ENCODE data around the gene LRRC3B. TPM values are rescaled to one million over a fixed set of nuclear protein-coding genes. Genes with fewer than 3 reads are reported as not detected.
A peak's percentile ranks its signal among the peaks of the same experiment; 100 is the strongest.
"Not testable (repeated sequence)": the region's sequence is repeated elsewhere in the genome, so short reads cannot be mapped to it uniquely, and the experiment has no call there.

The LRRC3B gene, protein sequence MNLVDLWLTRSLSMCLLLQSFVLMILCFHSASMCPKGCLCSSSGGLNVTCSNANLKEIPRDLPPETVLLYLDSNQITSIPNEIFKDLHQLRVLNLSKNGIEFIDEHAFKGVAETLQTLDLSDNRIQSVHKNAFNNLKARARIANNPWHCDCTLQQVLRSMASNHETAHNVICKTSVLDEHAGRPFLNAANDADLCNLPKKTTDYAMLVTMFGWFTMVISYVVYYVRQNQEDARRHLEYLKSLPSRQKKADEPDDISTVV
- 0.29 and 0.47 TPM in 2 replicates for total RNA-seq (2014; rRNA removed; shearing (Covaris generic))
- polyA plus RNA-seq (2015; cell fraction: cytosol; rRNA removed), result 0.67 and 0.72 TPM in 2 replicates
- polyA plus RNA-seq (2015; cell fraction: nucleus; rRNA removed), result 0.06 TPM in 1 of 2 replicates, not detected in the other

GRCh38 chr3:26622621-26623418 is at the start of gene LRRC3B:
LRRC3B (plus strand) TSS chr3:26622772; CDS start chr3:26709673, 86,901 bp downstream.
- DNase-seq (ENCODE audit: low read depth), result no peak

DNA sequence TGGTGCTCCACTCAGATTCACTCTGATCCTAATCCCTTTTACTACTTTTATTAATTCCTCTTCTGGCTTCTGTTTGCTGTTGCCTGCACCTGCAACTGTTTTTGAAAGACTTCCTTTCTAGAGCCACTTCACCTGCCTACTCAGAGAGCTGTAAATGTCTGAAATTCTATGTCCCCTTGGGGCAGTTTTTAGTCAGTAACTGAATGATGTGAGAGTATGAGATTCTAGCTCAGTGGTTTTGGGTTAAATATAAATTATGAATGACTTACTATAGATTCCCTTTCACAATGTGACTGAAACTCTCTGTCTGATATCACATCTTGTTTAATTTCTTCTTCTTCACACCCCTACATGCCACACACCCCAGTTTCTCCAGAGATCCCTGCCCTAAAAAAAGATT is 47.8 kb upstream of the LRRC3B start:
- no peak for DNase-seq (ENCODE audit: low read depth)

- DNase-seq (ENCODE audit: low read depth), result no peak
Observed at GRCh38 chr3:26579116-26579515, 43.5 kb upstream of the LRRC3B start.

DNA sequence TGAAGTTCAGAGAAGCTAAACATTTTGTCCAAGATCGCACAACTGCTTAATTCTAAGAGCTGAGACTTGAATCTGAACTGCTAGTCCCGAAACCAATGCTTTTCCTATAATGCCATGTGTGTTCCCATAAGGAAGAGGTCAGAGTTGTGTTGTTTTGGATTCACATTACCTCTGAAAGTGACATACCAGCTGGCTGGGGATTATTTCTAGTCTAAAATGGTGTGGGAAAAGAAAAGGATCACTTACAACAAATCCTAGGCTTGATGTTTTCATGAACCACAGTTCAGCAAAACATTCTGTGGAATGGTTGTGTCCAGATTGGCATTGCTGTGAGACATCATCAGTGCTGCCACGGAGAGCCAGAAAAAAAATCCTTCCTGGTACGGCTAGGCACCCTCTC is 35.0 kb upstream of the LRRC3B start:
- no peak for DNase-seq (ENCODE audit: low read depth)

DNA sequence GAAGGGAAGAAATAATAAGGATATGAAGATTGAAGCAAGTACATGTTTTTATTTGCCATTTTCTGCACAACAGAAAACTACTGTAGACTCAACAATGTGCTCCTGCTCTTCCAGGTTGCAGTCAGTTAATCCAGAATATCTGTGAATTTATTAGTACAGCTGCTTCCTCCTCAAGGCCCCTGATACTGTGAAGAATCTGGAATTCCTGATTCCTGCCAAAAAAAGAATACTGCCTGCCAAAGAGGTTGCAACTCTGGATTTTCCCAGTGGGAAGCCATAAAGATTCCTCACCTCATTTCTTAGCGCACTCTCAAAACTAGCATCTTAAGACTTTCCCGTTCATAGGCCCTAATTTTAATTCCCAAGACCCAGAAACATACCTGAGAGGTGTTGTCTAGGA is 33.6 kb upstream of the LRRC3B start:
- DNase-seq (ENCODE audit: low read depth), result no peak

- no peak for DNase-seq (ENCODE audit: low read depth)
Observed at GRCh38 chr3:26589678-26590077, 32.9 kb upstream of the LRRC3B start.

- DNase-seq (ENCODE audit: low read depth), result no peak
Observed at GRCh38 chr3:26590919-26591484, 31.6 kb upstream of the LRRC3B start.

DNA sequence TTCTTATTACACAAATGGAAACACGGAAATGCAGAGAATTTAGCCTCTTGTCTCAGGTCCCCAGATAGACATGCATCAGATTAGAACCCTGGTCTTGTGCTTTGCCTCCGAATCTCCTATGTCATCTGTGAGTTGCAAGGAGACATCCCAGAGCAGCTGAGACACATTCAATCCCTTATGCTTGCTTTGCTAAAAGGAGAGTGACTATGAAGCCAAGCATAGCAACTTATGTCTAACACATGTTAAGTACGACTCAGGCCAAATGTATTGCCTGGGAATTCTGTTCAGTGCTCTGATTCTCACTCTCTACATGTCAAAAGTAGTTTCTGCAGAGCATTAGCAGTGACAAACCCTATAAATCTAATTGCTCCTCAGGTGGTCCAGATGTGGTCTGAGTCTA is 30.6 kb upstream of the LRRC3B start:
- DNase-seq (ENCODE audit: low read depth), result no peak

DNA sequence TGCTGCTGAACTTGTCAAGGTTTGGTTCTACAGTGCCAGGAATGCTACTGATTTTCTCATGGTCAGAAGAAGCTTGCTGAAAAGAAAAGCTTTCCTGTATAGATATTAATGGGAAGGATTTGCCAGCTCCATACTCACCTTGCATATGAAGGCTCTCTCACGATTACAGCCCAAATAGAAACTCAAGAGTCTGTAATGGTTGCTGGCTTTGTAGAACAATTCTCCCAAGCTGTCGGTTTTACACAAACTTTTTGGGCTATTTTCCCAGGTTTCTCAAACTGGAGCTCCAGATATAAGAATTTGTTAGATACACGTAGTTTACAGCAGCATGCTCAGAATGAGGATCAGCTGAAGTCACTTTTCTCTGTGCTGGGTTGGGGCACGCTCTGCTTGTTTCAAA is 30.1 kb upstream of the LRRC3B start:
- no peak for DNase-seq (ENCODE audit: low read depth)

GRCh38 chr3:26596335-26596734 is 26.2 kb upstream of the LRRC3B start:
- DNase-seq (ENCODE audit: low read depth), result no peak

DNA sequence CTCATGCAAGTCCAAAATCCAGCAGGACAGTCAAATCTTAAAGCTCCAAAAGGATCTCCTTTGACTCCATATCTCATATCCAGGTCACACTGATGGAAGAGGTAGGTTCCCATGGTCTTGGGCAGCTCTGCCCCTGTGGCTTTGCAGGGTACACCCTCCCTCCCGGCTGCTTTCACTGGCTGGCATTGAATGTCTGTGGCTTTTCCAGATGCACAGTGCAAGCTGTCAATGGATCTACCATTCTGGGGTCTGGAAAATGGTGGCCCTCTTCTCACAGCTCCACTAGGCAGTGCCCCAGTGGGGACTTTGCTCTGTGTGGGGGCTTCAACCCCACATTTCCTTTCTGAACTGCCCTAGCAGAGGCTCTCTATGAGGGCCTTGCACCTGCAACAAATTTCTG is 19.3 kb upstream of the LRRC3B start:
- not testable (repeated sequence) for DNase-seq (ENCODE audit: low read depth)

DNA sequence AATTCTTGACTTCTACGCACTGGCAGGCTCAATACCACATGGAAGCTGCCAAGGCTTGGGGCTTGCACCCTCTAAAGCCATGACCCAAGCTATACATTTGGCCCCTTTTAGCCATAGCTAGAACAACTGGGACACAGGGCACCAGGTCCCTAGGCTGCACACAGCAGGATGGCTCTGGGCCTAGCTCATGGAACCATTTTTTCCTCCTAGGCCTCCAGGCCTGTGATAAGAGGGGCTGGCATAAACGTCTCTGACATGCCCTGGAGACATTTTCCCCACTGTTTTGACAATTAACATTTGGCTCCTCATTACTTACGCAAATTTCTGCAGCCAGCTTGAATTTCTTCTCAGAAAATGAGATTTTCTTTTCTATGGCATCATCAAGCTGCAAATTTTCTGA is 18.8 kb upstream of the LRRC3B start:
- DNase-seq (ENCODE audit: low read depth), result not testable (repeated sequence)

DNA sequence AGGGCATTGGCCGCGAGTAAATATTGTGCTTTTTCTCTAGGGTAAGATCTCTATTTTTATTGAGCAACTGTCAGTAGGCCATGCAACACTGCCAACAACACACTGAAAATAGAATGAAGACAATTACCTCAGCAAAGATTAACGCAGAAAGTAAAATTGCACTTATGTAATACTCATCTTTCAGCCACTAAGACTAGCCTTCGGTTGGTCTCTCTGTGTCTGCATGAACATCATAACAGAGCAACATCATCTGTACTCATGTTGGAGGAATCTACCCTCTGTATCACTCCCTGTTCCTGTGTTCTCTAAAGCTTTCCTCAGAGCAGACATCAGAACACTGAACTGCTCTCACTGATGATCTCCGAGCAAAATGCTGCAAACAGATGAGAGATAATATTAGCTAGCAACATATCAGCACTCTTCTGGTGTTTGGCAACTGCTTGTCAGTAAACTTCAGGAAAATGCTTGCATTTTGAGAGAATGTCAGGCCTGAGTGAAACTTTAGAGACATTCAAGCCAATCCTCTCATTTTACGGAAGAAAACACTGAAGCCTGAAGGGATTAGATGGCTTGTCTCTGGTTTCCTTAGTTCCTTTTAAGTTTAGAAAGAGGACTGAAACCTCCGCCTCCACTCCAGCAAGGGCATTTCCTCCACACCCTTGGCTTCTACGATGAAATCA is 8.4 kb upstream of the LRRC3B start:
- DNase-seq (ENCODE audit: low read depth), result no peak

DNA sequence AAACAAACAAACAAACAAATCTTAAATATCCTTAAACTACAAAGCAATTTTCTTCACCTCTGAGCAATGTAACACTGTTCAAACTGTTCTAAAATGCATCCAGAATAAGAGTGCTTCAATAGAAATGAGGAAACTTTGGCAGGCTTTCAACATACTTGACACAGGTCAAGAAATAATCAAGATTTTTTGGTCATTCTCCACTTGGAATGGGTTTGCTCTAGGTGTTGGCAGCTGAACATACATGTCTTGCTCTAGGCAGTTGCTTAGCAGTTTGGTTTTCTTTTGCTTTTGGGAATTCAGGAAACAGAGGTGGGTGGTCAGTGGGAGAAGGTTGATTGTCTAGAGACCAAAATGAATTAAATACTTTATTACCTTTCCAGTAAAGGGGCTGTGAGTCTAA is 1.4 kb upstream of the LRRC3B start:
- no peak for DNase-seq (ENCODE audit: low read depth)

DNA sequence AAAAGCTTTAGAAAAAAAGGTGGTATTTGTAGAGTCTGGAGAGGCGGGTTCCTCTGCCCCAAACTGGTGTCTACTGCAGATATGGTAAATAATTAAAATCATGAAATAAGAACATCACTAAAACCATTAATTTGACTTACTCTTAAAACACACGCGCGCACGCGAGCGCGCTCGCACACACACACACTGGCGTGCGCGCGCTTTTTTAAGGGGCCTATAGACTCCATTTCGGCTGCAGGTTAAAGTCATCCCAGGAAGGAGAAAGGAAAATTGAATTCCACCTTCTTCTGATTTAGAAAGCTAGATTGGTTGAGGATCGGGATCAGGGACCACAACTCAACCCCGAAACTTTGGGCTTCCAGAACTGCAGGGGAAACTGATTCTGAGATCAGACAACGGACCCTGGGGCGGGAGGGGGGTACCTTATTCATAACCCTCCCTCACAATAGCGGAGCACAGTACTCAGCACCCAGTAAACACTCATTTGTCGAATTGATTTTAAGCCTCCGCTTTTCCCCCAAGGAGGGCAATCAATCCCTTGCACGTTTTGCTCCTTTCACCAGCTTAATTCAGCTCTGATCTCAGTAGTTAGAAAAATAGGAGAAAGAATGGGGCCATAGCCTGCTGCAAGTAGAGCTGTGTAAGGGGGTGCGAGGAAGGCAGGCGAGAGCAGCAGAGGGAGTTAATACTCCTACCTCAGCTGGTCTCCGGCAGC is 509 bp upstream of the LRRC3B start:
- peak; percentile 2 for DNase-seq (ENCODE audit: low read depth)

DNA sequence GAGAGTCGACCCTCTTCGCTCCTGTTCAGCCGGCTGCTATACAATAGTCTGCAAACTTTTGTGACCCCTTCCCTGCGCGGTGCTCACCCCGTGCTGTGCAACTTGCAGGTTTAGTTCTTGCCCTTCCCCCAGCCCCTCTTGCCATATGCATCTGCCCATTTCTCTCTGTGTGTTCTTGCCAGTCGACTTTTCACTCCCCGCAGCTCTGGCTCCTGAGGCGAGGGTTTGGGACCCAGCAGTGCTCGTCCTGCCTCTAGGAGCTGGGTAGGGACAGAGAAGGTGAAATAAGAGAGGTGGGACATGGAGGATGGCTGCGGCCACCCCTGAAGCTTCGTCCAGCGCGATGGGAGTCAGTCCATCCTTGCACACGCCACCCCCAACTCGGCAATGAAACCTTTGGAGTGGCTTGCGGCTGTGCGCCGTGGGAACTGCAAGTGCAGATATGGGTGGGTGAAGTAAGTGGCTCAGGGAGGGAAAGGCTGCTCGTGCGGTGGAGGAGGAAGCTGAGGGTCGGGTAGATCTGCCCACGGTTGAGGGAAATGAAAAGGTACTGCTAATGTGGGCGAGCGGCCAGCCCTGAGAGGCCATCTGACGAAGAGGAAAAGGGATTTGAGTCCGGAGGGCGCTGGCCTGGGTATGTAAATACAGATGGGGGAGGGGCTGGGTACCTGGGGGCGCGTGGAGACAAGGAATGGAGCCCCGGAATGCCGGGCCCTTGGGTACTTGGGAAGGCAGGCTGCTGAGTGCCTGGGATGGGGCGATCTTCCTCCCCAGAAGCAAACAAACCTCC is 1.0 kb downstream of the LRRC3B start:
- no peak for DNase-seq (ENCODE audit: low read depth)

DNA sequence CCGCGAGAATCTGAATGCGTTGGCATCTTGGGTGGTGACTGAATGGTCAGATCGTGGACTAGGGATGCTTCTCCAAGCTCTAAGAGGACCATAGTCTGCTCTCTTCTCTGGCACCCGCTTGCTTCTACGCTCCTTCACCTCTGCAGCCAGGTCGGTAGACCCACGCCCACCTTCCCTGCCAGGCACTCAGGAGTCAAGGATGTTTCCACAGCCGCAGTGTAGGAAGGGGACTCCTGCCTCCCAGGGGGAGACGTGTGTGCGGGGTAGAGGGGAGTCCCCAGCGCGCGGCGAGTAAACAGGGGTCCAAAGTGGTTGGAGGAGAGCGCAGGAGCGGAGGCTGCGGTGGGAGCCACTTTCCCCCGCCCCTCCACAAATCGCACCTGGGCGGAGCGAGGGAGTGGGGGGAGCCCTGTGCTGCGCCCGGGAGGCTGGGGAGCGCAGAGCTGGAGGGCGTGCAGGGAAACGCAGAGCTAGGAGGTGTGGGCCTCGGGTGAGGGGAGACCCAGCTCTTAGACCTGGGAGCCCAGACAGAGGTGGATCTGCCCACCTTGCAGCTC is 1.7 kb downstream of the LRRC3B start:
- no peak for DNase-seq (ENCODE audit: low read depth)

GRCh38 chr3:26625187-26625586 is 2.6 kb downstream of the LRRC3B start:
- DNase-seq (ENCODE audit: low read depth), result no peak

DNA sequence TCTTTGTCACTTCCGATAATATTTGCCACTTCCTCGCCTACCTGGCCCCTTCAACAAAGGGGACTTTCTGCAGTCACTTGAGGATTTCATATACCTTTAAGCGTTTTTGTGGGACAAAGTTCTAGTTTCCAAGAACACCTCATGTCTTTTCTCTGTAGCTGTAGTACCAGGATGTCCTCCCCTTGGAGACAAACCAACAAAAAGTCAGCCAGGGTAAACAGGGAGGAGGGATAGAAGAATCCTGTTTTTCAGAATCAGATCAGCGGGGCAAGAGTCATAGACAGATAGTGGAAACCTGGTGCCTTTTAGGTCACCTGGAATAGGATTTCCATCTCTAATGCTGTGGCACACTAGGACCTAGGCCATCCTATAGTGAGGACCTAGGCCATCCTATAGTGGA is 4.5 kb downstream of the LRRC3B start:
- no peak for DNase-seq (ENCODE audit: low read depth)

DNA sequence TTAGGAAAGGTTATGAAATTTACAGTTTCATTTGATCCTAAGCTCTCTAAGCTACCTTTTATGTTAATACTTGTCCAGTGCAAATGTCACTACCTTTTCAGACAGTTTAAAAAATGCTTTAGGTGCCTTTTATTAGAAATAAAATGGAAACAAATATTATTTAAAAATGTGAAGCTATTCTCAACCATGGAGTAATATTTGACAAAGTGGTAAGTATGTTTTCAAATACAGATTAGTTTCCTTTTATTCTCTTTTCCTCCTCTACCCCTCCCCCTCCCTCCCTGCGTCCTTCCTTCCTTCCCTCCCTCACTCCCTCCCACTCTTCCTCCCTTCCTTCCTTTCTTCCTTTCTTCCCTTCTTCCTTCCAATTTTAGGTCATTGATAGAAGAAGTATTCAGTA is 6.3 kb downstream of the LRRC3B start:
- no peak for DNase-seq (ENCODE audit: low read depth)

Measured in HT1080 (cell line).